NCI-H2029 treated with DMSO at 0.1 percent for 48 hours (cell line): ENCODE data around the gene TCEA2.
"Not testable (repeated sequence)": the region's sequence is repeated elsewhere in the genome, so short reads cannot be mapped to it uniquely, and the experiment has no call there.

Experiments used
- DNase-seq: peaks from one replicate; lab custom pipeline; 2025; lab: John Stamatoyannopoulos, UW

The TCEA2 gene

DNA sequence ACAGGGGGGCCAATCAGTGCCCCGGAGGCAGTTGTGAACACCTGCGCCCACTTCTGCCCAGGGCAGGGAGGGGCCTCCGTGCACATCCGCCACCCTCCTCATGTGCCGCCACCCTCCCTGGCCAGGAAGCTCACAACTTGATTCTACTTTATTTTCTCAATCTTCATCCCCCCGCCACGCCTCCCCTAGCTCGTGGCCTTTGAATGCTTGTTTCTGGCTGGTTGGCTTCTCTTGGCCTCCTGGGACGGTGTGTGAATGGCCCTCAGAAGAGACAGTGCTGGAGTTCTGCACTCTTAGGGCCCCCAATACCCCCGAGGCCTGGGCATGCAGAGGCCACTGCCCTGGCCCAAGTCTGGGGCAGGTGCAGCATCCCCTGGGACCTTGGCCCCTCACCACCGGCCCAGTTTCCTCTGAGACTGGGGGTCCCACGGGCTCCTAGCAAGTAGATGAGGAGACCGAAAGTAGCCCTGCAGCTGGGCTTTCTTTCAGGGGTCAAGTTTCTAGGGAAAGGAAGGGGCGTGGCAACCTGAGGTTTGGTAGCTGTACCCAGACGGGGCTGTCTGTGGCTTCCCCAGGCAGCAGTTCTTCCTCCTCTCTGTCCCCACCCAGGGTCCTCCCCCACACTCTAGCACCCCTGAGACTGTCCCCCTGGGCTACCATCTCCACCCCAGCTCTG lies 15.0 kb downstream of the TCEA2 start:
- DNase-seq, result no peak

- no peak for DNase-seq
These were observed 15.9 kb downstream of the TCEA2 start for GRCh38 chr20:64078934-64079272.

DNA sequence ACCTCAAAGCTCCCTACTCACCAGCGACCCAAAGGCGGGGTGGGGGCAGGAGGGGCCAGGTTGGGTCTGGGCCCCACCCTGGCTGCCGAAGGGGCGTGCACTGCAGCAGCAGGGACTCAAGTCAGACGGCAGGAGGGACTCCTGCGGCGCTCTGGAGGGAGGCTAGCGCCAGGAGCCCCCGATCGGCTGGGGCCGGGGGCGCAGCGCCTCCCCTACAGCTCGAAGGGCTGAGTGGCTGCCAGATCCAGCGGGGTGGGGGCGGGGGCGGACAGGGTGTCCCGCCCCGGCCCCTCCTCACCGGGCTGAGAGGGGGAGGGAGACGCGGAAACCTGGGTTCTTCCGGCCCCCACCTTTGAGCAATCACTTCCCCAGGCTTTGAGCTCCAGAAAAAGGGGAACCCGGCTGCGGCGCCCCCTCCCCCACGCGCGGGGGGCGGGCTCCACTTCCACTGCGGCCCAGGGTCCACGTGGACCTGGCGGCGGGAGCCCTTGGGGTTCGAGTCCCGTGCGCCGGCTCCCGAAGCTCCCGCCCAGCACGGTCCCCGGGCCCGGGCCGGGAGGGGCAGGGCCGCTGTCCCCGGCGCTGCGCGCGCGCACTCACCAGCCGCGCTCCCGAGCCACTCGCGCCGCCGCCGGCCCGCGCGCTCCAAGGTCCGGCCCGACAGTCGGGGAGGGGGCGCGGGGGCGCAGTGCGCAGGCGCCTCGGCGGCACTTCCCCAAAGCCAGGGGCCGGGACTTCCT lies 16.4 kb downstream of the TCEA2 start, which contains the start of gene RGS19:
RGS19 (minus strand) TSS at position 246 of the 740 bp plus-strand sequence. CDS start 2,632 bp downstream, outside the sequence.
- DNase-seq, result no peak

DNA sequence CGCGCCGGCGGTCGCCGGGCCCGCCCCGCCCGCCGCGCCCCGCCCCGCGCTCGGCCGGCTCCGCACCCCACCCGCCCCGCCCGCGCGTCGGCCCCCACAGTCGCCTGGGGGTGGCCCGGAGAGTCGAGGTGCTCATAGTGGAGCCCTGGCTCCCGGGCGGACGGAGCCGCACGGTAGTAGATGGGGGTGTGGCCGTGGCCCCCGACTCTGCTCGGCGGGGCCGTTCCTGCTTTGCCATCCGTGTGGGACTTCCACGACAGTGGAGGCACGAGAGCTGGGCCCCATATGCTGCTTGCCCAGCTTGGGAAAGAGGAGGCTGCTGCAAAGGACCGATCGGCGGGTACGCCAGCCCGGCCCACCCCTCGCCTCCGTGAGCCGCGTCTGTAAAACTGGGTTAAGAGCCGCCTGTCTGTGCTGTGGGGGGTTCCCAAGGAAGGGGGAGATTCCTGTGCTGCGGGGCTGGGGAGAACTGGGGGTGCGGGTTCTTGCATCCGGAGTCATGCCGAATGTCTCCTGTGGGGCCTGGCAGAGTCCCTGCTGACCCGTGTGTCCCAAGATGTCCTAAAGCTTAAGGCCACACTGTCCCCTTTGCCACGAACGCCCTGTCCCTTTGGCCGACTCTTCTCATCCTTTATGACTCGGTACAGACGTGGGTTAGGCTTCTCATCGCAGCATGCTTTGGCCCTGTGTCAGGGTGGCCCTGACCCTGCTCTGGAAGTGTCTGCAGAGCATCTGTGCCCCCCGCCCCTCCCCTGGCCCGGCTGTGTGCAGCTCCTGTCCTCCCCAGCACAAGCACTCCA lies 17.2 kb downstream of the TCEA2 start, which contains the start of gene OPRL1:
OPRL1 (plus strand) TSS at position 70 of the 800 bp plus-strand sequence. CDS start 12,639 bp downstream, outside the sequence.
- no peak for DNase-seq

GRCh38 chr20:64080813-64081623 lies 18.0 kb downstream of the TCEA2 start:
- no peak for DNase-seq

DNA sequence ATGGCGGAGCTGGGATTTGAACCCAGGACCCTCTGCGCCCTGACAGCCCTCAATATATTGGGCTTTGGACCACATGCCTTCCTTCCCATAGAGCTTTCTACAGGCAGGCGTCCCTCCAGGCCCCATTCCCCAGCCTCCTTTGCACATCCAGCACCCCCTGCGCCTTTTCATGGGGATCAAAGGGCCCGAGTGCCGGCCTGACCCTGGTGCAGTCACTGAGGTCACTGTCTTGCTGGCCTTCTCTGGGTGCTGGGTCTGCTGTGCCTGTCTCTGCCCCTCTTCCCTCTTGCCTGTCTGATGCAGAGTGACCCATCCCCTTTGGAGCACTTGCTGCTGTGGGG lies 18.6 kb downstream of the TCEA2 start:
- DNase-seq, result no peak

GRCh38 chr20:64082126-64082731 lies 19.2 kb downstream of the TCEA2 start:
- no peak for DNase-seq

GRCh38 chr20:64082820-64083377 lies 19.9 kb downstream of the TCEA2 start:
- no peak for DNase-seq

- DNase-seq, result no peak
These were observed 20.4 kb downstream of the TCEA2 start for GRCh38 chr20:64083378-64083803.

DNA sequence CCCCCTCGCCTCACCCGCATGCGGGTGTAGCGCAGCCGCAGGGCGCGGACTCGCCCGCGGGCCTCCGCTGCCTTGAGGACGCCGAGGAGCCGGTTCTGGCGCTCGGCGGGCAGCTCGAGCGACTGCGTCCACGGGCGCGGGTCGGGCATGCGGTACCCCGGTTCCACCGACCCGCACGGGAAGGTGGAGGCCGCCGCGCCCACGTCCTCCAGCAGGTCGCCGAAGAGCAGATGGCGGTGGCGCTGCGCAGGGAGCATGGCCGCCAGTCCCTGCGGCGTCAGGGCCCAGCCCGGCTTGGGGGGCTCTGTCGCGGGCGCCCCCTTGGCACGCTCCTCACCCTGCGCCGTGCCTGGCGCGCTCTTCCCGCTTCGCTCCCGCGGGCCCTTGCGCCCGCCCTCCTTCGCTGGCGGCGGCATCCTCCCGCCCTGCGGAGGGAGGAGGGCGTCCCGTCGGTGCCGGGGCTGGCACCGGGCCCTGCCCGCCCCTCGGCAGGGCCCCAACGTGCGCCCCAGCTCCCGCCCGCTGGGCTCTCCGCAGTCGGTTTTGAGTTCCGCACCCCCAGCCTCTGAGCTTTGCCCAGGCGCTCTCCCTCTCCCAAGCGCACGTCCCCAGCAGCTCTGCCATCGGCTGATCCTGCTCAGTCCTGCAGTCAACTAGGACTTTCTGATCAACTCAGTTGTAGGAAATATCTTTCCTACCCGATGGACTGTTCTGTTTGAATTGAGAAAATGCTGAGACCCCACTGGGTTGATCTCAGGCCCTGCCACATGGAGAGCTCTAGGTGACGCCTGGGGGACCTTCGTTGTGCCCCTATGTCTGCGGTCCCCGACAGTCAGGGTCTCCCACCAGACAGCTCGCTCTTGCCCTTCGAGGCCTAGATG lies 21.0 kb downstream of the TCEA2 start, which contains the start of gene LKAAEAR1:
LKAAEAR1 (minus strand) TSS at position 595 of the 881 bp plus-strand sequence; CDS start at position 416, 179 bp downstream.
- DNase-seq, result no peak

DNA sequence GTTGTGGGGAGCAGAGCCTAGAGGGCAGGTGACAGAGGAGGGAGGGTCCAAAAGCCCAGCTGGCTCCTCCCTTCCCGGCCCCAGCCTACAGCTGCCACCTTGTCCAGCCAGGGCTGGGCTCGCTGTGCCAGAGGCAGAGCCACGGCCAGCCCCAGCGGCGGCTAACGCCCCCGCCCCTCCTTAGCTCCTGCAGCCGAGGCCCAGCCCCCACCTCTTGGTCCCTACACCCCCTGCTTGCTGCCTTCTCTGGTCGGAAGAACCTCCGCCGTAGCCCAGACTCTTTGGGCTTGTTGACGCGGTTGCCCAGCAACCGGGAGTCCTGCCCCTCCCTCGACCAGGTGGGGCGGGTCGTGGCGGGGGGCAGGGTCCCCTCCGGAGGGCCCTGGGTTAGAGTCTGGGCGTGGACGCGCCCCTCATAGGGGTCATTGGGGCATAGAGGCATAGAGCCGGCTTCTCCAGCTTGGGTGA lies 21.7 kb downstream of the TCEA2 start:
- no peak for DNase-seq

- no peak for DNase-seq
These were observed 23.8 kb downstream of the TCEA2 start for GRCh38 chr20:64086801-64087200.

- not testable (repeated sequence) for DNase-seq
These were observed 24.3 kb downstream of the TCEA2 start for GRCh38 chr20:64087226-64087825.

GRCh38 chr20:64088586-64088985 lies 25.6 kb downstream of the TCEA2 start:
- not testable (repeated sequence) for DNase-seq

GRCh38 chr20:64090165-64090564 lies 27.2 kb downstream of the TCEA2 start:
- no peak for DNase-seq

DNA sequence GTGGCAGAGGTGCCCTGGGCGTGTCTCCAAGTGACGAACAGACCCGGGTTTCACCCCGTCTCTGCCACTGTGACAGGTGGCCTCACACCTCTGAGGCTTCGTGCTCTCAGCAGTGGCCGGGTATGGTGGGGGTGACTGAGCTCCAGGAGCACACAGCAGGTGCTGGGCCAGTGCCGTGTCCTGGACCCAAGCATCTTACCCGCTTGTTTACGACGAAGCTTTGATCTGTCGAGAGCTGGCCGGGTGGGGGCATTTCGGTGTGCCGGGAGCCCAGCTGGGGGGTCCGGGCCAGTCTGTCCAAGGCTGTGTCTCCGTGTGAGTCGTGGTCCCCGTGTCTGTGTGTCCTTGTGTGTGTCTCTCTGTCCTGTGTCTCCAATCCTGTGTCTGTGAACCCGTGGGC lies 28.3 kb downstream of the TCEA2 start:
- DNase-seq, result no peak

- no peak for DNase-seq
These were observed 28.8 kb downstream of the TCEA2 start for GRCh38 chr20:64091770-64092169.

DNA sequence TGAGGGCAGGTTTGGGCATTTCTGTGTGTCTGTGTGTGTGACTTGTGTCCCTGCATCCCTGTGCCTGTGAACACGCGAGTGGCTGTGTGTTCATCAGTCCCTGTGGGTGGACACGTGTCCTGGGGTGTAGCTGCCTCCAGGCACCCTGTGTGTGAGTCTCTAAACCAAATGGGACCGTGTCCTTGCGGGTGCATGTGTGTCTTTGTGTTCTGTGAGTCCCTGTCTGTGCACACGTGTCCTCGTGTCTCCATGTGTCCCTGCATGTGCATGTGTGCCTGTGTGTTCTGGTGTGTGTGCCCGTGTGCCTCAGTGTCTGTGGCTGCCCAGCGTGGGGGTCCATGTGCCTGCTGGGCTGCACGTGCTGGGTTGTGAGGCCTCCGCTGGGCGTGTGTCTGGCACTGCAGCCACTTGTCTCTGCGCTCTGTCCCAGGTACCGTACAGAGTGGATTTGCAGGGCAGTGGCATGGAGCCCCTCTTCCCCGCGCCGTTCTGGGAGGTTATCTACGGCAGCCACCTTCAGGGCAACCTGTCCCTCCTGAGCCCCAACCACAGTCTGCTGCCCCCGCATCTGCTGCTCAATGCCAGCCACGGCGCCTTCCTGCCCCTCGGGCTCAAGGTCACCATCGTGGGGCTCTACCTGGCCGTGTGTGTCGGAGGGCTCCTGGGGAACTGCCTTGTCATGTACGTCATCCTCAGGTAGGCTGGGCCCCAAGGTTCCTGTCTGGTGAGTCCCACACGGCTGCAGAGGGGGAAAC lies 29.4 kb downstream of the TCEA2 start:
- no peak for DNase-seq
